HepG2 (cell line): ENCODE measurements around the gene BTBD1. TPM values are rescaled to one million over a fixed set of nuclear protein-coding genes. Genes with fewer than 3 reads are reported as not detected.

Experiments used
- ATAC-seq: fragments of 200-7000 bp; cut with Tn5 transposase; 3 replicates; pipeline ENCODE4 v1.9.1; 2020; ENCODE audit warnings: mild to moderate bottlenecking, moderate library complexity
- BruUV-seq: library from RNA; stranded (reverse); fragments of 400-500 nt; replicated peaks from 2 replicates; lab custom pipeline; 2021; lab: Mats Ljungman, UMichigan
- CTCF ChIA-PET: fragments of 300-600 bp; formaldehyde crosslinking; extraction: SDS; loops from one replicate; lab custom pipeline; 2021; ENCODE audit warnings: low total read pairs, inconsistent platforms, low intra/inter-chr PET ratio; lab: Yijun Ruan, JAX
- POLR2A ChIA-PET: fragments of 350-600 bp; sonication (Branson Sonifier 250); formaldehyde crosslinking; loops from one replicate; lab custom pipeline; 2020; ENCODE audit warnings: antibody characterized with exemption, inconsistent platforms; lab: Yijun Ruan, JAX
- DNase-seq: peaks from one replicate; pipeline ENCODE4 v3.0.0-alpha.2; 2015; ENCODE audit warnings: low spot score
- FAIRE-seq: peaks from 3 replicates; lab custom pipeline; 2011; peaks lifted over from hg19 to GRCh38; lab: Jason Lieb, UNC
- H2AFZ ChIP-seq: one replicate; pipeline ENCODE4 v1.6.1; 2011; ENCODE audit warnings: low read length, inconsistent platforms
- H3K27ac ChIP-seq: fragments of 300-600 bp; 3 replicates; pipeline ENCODE4 v1.8.0; 2011; ENCODE audit warnings: mixed run types, mild to moderate bottlenecking, mixed read lengths, low read length, inconsistent platforms; ENCODE audit not compliant: insufficient read depth; ENCODE audit errors: extremely low read length
- H3K27me3 ChIP-seq, 2 experiments: fragments of 200-600 bp in 1 of 2; 2 replicates in 1 of 2; 3 replicates in 1 of 2; pipeline versions ENCODE4 v1.6.0 to v1.8.0; 2011; ENCODE audit warnings: low read length in 2 of 2, mild to moderate bottlenecking in 2 of 2, moderate library complexity in 2 of 2, inconsistent platforms in 1 of 2; ENCODE audit not compliant: insufficient read depth in 2 of 2, control insufficient read depth in 1 of 2
- H3K36me3 ChIP-seq, 2 experiments: fragments of 200-600 bp in 1 of 2; replicated peaks in 1 of 2; 2 replicates in 1 of 2; 3 replicates in 1 of 2; pipeline versions ENCODE4 v1.5.1 to v1.8.0; 2011; ENCODE audit warnings: low read length in 2 of 2, inconsistent platforms in 1 of 2; ENCODE audit not compliant: insufficient read depth in 2 of 2, control insufficient read depth in 1 of 2
- H3K4me1 ChIP-seq: 2 replicates; pipeline ENCODE4 v1.5.1; 2012; ENCODE audit warnings: low read length, inconsistent platforms; ENCODE audit not compliant: insufficient read depth
- H3K4me2 ChIP-seq: 2 replicates; pipeline ENCODE4 v1.6.0; 2011; ENCODE audit warnings: low read depth, low read length, inconsistent platforms
- H3K4me3 ChIP-seq, 3 experiments: fragments of 200-600 bp in 1 of 3; sonication (generic), shearing (Covaris generic) in 1 of 3; replicated peaks in 1 of 3; 2 replicates each; pipeline ENCODE4 v1.5.1; 2011 to 2016; ENCODE audit warnings: low read length in 3 of 3, inconsistent platforms in 2 of 3, low read depth in 2 of 3, mild to moderate bottlenecking in 2 of 3, control low read depth in 1 of 3, mixed read lengths in 1 of 3; ENCODE audit not compliant: insufficient read depth in 1 of 3
- H3K79me2 ChIP-seq: one replicate; pipeline ENCODE4 v1.6.1; 2011; ENCODE audit warnings: low read length, inconsistent platforms; ENCODE audit not compliant: insufficient read depth
- H3K9ac ChIP-seq: 2 replicates; pipeline ENCODE4 v1.6.0; 2011; ENCODE audit warnings: mild to moderate bottlenecking, low read depth, low read length, inconsistent platforms; ENCODE audit not compliant: insufficient read depth
- H3K9me3 ChIP-seq: 2 replicates; pipeline ENCODE4 v1.5.1; 2012; ENCODE audit warnings: mild to moderate bottlenecking, low read length
- H4K20me1 ChIP-seq: 2 replicates; pipeline ENCODE4 v1.6.0; 2011; ENCODE audit warnings: inconsistent platforms, mild to moderate bottlenecking, low read length, moderate library complexity; ENCODE audit not compliant: insufficient read depth
- BRF2 ChIP-seq: sonication (generic); formaldehyde crosslinking; IDR thresholded peaks from 2 replicates; pipeline ENCODE4 v1.8.1; 2022; ENCODE audit warnings: mild to moderate bottlenecking, missing genetic modification reagents
- HNRNPK ChIP-seq: fragments of 200-400 bp; formaldehyde crosslinking; IDR thresholded peaks from 2 replicates; pipeline ENCODE4 v1.6.1; 2018; ENCODE audit warnings: low read length, low read depth, moderate library complexity, mild to moderate bottlenecking; ENCODE audit not compliant: poor library complexity, severe bottlenecking
- IRF1 ChIP-seq: sonication (generic); formaldehyde crosslinking; IDR thresholded peaks from 2 replicates; pipeline ENCODE4 v1.4.0; 2020; ENCODE audit warnings: low read depth, mild to moderate bottlenecking, missing genetic modification reagents
- KLF11 ChIP-seq: IDR thresholded peaks from 2 replicates; pipeline ENCODE4 v1.6.1; 2016; ENCODE audit warnings: missing compliant biosample characterization
- KLF12 ChIP-seq: sonication (generic); formaldehyde crosslinking; IDR thresholded peaks from 2 replicates; pipeline ENCODE4 v1.4.0; 2020; ENCODE audit warnings: missing genetic modification reagents, borderline replicate concordance
- NAIF1 ChIP-seq: sonication (generic); formaldehyde crosslinking; IDR thresholded peaks from 2 replicates; pipeline ENCODE4 v1.5.0; 2020; ENCODE audit warnings: mild to moderate bottlenecking, missing genetic modification reagents, borderline replicate concordance
- SIN3B ChIP-seq: fragments of 150-350 bp; IDR thresholded peaks from 2 replicates; pipeline ENCODE4 v1.6.1; 2014; ENCODE audit warnings: low read length
- SIX4 ChIP-seq: sonication (generic); formaldehyde crosslinking; IDR thresholded peaks from 2 replicates; pipeline ENCODE4 v1.4.0; 2020; ENCODE audit warnings: missing genetic modification reagents
- TRAFD1 ChIP-seq: sonication (generic); formaldehyde crosslinking; IDR thresholded peaks from 2 replicates; pipeline ENCODE4 v1.5.1; 2020; ENCODE audit warnings: missing genetic modification reagents, mild to moderate bottlenecking, borderline replicate concordance
- ZNF382 ChIP-seq: sonication (generic); formaldehyde crosslinking; IDR thresholded peaks from 2 replicates; pipeline ENCODE4 v1.5.0; 2020; ENCODE audit warnings: missing genetic modification reagents, mild to moderate bottlenecking, borderline replicate concordance
- ZNF512B ChIP-seq: sonication (generic); formaldehyde crosslinking; IDR thresholded peaks from 2 replicates; pipeline ENCODE4 v1.5.1; 2020; ENCODE audit warnings: missing genetic modification reagents, mild to moderate bottlenecking, borderline replicate concordance
- ZNF549 ChIP-seq: sonication (generic); formaldehyde crosslinking; IDR thresholded peaks from 2 replicates; pipeline ENCODE4 v1.5.0; 2020; ENCODE audit warnings: missing genetic modification reagents
- ZNF639 ChIP-seq: conservative IDR thresholded peaks from 2 replicates; pipeline ENCODE4 v1.6.1; 2018; ENCODE audit warnings: missing genetic modification reagents
- WGBS: methylation state at CpG from one replicate; pipeline ENCODE4 v1.1.6; 2017; ENCODE audit warnings: low lambda C conversion rate; 5-methylcytosine and 5-hydroxymethylcytosine counted together
- in situ Hi-C: cut with HindIII; loops from 2 replicates; pipeline ENCODE4 v1.10.0; 2017; ENCODE audit warnings: low pct_unique_long_range_greater_than_20kb; ENCODE audit not compliant: extremely low pct_ligation_motif_present
- intact Hi-C: fragments of 100-400 bp; cut with micrococcal nuclease; formaldehyde crosslinking; loops from one replicate; pipeline ENCODE4 v1.10.0; 2022; ENCODE audit not compliant: unreplicated experiment
- polyA plus RNA-seq, 8 experiments: library from polyadenylated mRNA; depleted of rRNA in 3 of 8; stranded (reverse) in 7 of 8; unstranded in 1 of 8; fragments of >200 nt; fragmentation: Illumina TruSeq in 4 of 8; extraction: Trizol in 4 of 8; gene quantifications; 2 replicates each; pipeline versions ENCODE4 v1.2.1 to v1.2.3, GENCODE V29; 2011 to 2016; ENCODE audit warnings: low read depth in 4 of 8, missing spikeins in 1 of 8, mixed read lengths in 1 of 8; ENCODE audit not compliant: insufficient read depth in 1 of 8
- total RNA-seq, 5 experiments: library from RNA; depleted of rRNA; stranded (reverse); fragments of >200 nt; fragmentation: Illumina TruSeq; extraction: Trizol; gene quantifications; 2 replicates each; pipeline ENCODE4 v1.2.3, GENCODE V29; 2016; ENCODE audit warnings: low read depth in 1 of 5

BTBD1 gene
- total and polyA plus RNA-seq, 2 of the 13 experiments (the other 11 are each of a cell fraction or from before 2014, with no cell fraction given) = 32.1 to 53.9 TPM

DNA sequence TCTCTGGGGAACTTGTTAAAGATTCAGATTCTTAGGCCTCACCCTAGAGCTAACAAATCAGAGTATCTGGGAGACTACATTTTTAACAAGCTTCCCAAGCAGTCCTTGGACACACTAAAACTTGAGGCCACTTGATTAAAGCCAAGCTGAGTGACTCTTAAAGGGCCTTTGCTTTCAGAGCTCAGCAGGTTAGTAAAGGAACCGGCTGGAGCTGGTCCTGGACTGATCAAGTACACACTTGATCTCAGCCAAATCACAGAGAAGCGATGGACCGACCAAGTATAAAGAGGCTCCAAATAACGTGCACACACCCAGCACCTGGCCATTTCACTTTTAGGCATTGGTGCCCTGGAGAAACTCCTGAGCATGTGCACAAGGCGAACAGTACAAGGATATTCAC, 27.5 kb upstream of the BTBD1 start (continued):
- TF ChIP-seq NAIF1 (no peak), KLF12 (CRISPR knock-in tag) (no peak), SIX4 (CRISPR knock-in tag) (no peak), IRF1 (CRISPR knock-in tag) (no peak), HNRNPK (no peak), SIN3B (no peak)

- ATAC-seq (no peak), FAIRE-seq (no peak), DNase-seq (no peak)
- no peak overlapping the region for H3K4me3 ChIP-seq
- peaks cover 0 to 9% of the 10 kb centered on the region in 2 experiments; a peak in 2 of 5 replicates for H3K27me3 ChIP-seq
- in situ Hi-C loops (no loop called here), intact Hi-C loops (no loop called here)
- no peaks in the 10 kb centered on the region for H3K36me3 ChIP-seq
- no peak overlapping the region for H3K4me2 ChIP-seq
- H3K27ac ChIP-seq = no peak overlapping the region
- no peak for TF ChIP-seq ZNF639
- no peak for TF ChIP-seq BRF2
- no peak for TF ChIP-seq KLF11 (CRISPR knock-in tag)
- TF ChIP-seq TRAFD1 = no peak
- TF ChIP-seq ZNF382 (CRISPR knock-in tag) = no peak
- no peak for TF ChIP-seq ZNF549 (CRISPR knock-in tag)
- no peak for TF ChIP-seq ZNF512B (CRISPR knock-in tag)
- H3K79me2 ChIP-seq = no peaks in the 10 kb centered on the region
- no peak overlapping the region for H3K9ac ChIP-seq
- H4K20me1 ChIP-seq = no peaks in the 10 kb centered on the region
- no TSS peak for BruUV-seq
- no peaks in the 10 kb centered on the region for H3K4me1 ChIP-seq
- WGBS = 11% methylated on average over 4 of the region's 4 CpGs
- H3K9me3 ChIP-seq = no peaks in the 10 kb centered on the region
- POLR2A ChIA-PET = no interaction called here
- no peak overlapping the region for H2AFZ ChIP-seq
- CTCF ChIA-PET = no interaction called here
These were observed 25.4 kb upstream of the BTBD1 start for GRCh38 chr15:83092309-83092976.
